CD14-positive monocyte (primary cell): Measurements from ENCODE around the gene PHC3. TPM values are rescaled to one million over a fixed set of nuclear protein-coding genes. Genes with fewer than 3 reads are reported as not detected.

Experiments
- DNase-seq, 3 donors: peaks; one replicate each; pipeline ENCODE4 v3.0.0-alpha.2; 2011 to 2022
- H2AFZ ChIP-seq: 2 replicates; pipeline ENCODE4 v1.6.0; 2012; ENCODE audit warnings: mild to moderate bottlenecking, low read depth, low read length, inconsistent platforms; ENCODE audit not compliant: insufficient read depth, poor library complexity, severe bottlenecking
- H3K27ac ChIP-seq, 2 donors: 1 replicate in 1 of 2; 2 replicates in 1 of 2; pipeline ENCODE4 v1.5.1; 2012 to 2013; ENCODE audit warnings: low read length in 2 of 2, control low read depth in 1 of 2, inconsistent platforms in 1 of 2, low read depth in 1 of 2, mild to moderate bottlenecking in 1 of 2
- H3K27me3 ChIP-seq, 2 donors: one replicate each; pipeline versions ENCODE4 v1.6.0 to v1.6.1; 2011 to 2013; ENCODE audit warnings: low read length in 2 of 2; ENCODE audit not compliant: control insufficient read depth in 2 of 2, insufficient read depth in 2 of 2
- H3K36me3 ChIP-seq, 2 donors: replicated peaks in 1 of 2; 1 replicate in 1 of 2; 2 replicates in 1 of 2; pipeline versions ENCODE4 v1.5.1 to v1.6.1; 2012 to 2013; ENCODE audit warnings: low read length in 2 of 2, control low read depth in 1 of 2, inconsistent platforms in 1 of 2, mild to moderate bottlenecking in 1 of 2; ENCODE audit not compliant: insufficient read depth in 2 of 2, control insufficient read depth in 1 of 2
- H3K4me1 ChIP-seq, 2 donors: 1 replicate in 1 of 2; 2 replicates in 1 of 2; pipeline versions ENCODE4 v1.5.1 to v1.6.1; 2012 to 2013; ENCODE audit warnings: low read length in 2 of 2, control low read depth in 1 of 2, inconsistent platforms in 1 of 2, mild to moderate bottlenecking in 1 of 2, moderate library complexity in 1 of 2; ENCODE audit not compliant: insufficient read depth in 2 of 2, control insufficient read depth in 1 of 2
- H3K4me2 ChIP-seq: replicated peaks from 2 replicates; pipeline ENCODE3; 2012; ENCODE audit warnings: low read length, moderate library complexity, mild to moderate bottlenecking; ENCODE audit not compliant: poor library complexity, severe bottlenecking; ENCODE audit errors: extremely low read depth
- H3K4me3 ChIP-seq, 3 experiments: fragments of 200-600 bp in 1 of 3; sonication (generic) in 1 of 3; replicated peaks in 1 of 3; 1 replicate in 2 of 3; 2 replicates in 1 of 3; pipeline ENCODE4 v1.5.1; 2011 to 2013; ENCODE audit warnings: low read length in 3 of 3, mild to moderate bottlenecking in 3 of 3, control low read depth in 2 of 3, low read depth in 2 of 3, inconsistent platforms in 1 of 3, moderate library complexity in 1 of 3
- H3K79me2 ChIP-seq: 2 replicates; pipeline ENCODE4 v1.6.0; 2012; ENCODE audit warnings: mild to moderate bottlenecking, control low read depth, inconsistent platforms, low read length, moderate library complexity; ENCODE audit not compliant: insufficient read depth
- H3K9ac ChIP-seq: 2 replicates; pipeline ENCODE4 v1.6.0; 2017; ENCODE audit warnings: low read length, mild to moderate bottlenecking; ENCODE audit not compliant: insufficient read depth, poor library complexity, severe bottlenecking
- H3K9me3 ChIP-seq, 2 donors: replicated peaks in 1 of 2; 1 replicate in 1 of 2; 2 replicates in 1 of 2; pipeline versions ENCODE4 v1.5.1 to v1.6.1; 2012 to 2013; ENCODE audit warnings: low read length in 2 of 2, control low read depth in 1 of 2; ENCODE audit not compliant: control insufficient read depth in 1 of 2, insufficient read depth in 1 of 2
- H4K20me1 ChIP-seq: 2 replicates; pipeline ENCODE4 v1.6.0; 2012; ENCODE audit warnings: mild to moderate bottlenecking, low read length, control low read depth, moderate library complexity; ENCODE audit not compliant: insufficient read depth
- H3K27ac Mint-ChIP-seq, 7 donors: one replicate each; pipeline ENCODE4 v1.8.0; 2020; ENCODE audit warnings: mild to moderate bottlenecking in 7 of 7, mixed read lengths in 7 of 7, moderate library complexity in 6 of 7, inconsistent platforms in 2 of 7
- H3K27me3 Mint-ChIP-seq, 3 donors: one replicate each; pipeline ENCODE4 v1.8.0; 2021 to 2022; ENCODE audit warnings: low read depth in 3 of 3, mild to moderate bottlenecking in 3 of 3, mixed read lengths in 3 of 3, moderate library complexity in 3 of 3, inconsistent platforms in 1 of 3
- H3K36me3 Mint-ChIP-seq, 2 donors: one replicate each; pipeline ENCODE4 v1.8.0; 2020; ENCODE audit warnings: mixed read lengths in 2 of 2, inconsistent platforms in 1 of 2, mild to moderate bottlenecking in 1 of 2
- H3K4me1 Mint-ChIP-seq: one replicate; pipeline ENCODE4 v1.8.0; 2020; ENCODE audit warnings: mild to moderate bottlenecking, mixed read lengths
- H3K4me3 Mint-ChIP-seq, 2 donors: one replicate each; pipeline ENCODE4 v1.8.0; 2020; ENCODE audit warnings: mild to moderate bottlenecking in 2 of 2, mixed read lengths in 2 of 2, moderate library complexity in 1 of 2
- H3K9me3 Mint-ChIP-seq, 7 donors: one replicate each; pipeline ENCODE4 v1.8.0; 2020 to 2022; ENCODE audit warnings: mixed read lengths in 7 of 7, mild to moderate bottlenecking in 6 of 7, moderate library complexity in 6 of 7, inconsistent platforms in 2 of 7
- CTCF ChIP-seq: fragments of 200-600 bp; IDR thresholded peaks from one replicate; pipeline ENCODE4 v1.8.0; 2022; ENCODE audit warnings: antibody characterized with exemption, mild to moderate bottlenecking
- WGBS: methylation state at CpG from one replicate; pipeline ENCODE4 v1.1.5; 2013; ENCODE audit warnings: missing lambda C conversion rate; ENCODE audit not compliant: insufficient coverage; 5-methylcytosine and 5-hydroxymethylcytosine counted together
- intact Hi-C, 2 donors: fragments of 100-400 bp; cut with micrococcal nuclease; formaldehyde crosslinking; loops; one replicate each; pipeline versions ENCODE4 v1.15.0 to v1.15.1; 2023
- polyA plus RNA-seq, 3 donors: library from polyadenylated mRNA; depleted of rRNA in 1 of 3; unstranded in 2 of 3; stranded (reverse) in 1 of 3; fragments of 300-500 nt in 2 of 3; fragments of >200 nt in 1 of 3; fragmentation: Illumina TruSeq in 2 of 3; gene quantifications; 1 replicate in 2 of 3; 2 replicates in 1 of 3; pipeline ENCODE4 v1.2.3, GENCODE V29; 2012 to 2021

Gene PHC3
- polyA plus RNA-seq, 3 donors = 7.5 to 26.1 (median 12.6) TPM

DNA sequence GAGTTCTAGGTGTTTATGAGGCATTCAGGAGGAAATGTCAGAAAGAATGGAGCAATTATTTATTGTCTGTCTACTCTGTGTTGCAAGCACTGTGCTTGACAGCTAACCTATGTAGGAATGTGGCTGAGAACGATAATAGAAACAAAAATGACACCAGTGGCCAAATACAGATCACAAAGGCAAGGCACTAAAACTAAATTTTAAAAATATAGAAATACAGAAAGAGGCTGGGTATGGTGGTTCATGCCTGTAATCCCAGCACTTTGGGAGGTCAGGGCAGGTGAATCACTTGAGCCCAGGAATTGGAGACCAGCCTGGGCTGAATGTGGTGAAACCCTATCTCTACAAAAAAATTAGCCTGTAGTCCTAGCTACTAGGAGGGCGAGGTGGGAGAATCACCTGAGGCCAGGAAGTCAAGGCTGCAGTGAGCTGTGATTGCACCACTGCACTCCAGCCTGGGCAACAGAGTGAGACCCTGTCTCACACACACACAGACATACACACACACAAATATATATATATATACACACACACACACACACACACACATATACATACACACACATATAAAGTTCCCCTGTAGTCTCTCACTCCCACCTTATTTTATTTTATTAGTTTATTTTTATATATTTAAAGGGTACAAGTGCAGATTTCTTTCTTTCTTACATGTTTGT is 46.7 kb upstream of the PHC3 start:
- Histone ChIP-seq H2AFZ (no peak overlapping the region), H3K27ac (no peak overlapping the region), H3K36me3 (no peaks in the 10 kb centered on the region), H3K9me3 (no peaks in the 10 kb centered on the region), H3K79me2 (peaks cover 5% of the 10 kb centered on the region), H3K4me2 (no peak overlapping the region), H4K20me1 (no peaks in the 10 kb centered on the region), H3K9ac (no peak overlapping the region), H3K4me1 (peaks cover 4 to 5% of the 10 kb centered on the region in 2 donors), H3K27me3 (no peaks in the 10 kb centered on the region), H3K4me3 (no peak overlapping the region)
- Mint-ChIP-seq H3K9me3 (no peaks in the 10 kb centered on the region), H3K36me3 (peaks cover 0 to 2% of the 10 kb centered on the region in 2 donors), H3K4me3 (no peak overlapping the region), H3K4me1 (peaks cover 13% of the 10 kb centered on the region), H3K27ac (no peak overlapping the region), H3K27me3 (peaks cover 0 to 2% (median 0%) of the 10 kb centered on the region in 3 donors)
- no CpG with 5 or more reads among the region's 2 CpGs for WGBS
- no peak for TF ChIP-seq CTCF
- intact Hi-C loops = loop anchor here in 1 of 2 donors (10.0 kb wide), 1 partner anchor 127 kb away; the partner anchor contains the start of gene SKIL
- DNase-seq = no peak

GRCh38 chr3:170226426-170226960 is 45.0 kb upstream of the PHC3 start:
- Histone ChIP-seq H3K4me2 (no peak overlapping the region), H3K4me3 (no peak overlapping the region), H3K9ac (no peak overlapping the region), H3K9me3 (no peaks in the 10 kb centered on the region), H4K20me1 (no peaks in the 10 kb centered on the region), H3K36me3 (no peaks in the 10 kb centered on the region), H3K27ac (no peak overlapping the region), H3K27me3 (no peaks in the 10 kb centered on the region), H2AFZ (no peak overlapping the region), H3K79me2 (peaks cover 5% of the 10 kb centered on the region), H3K4me1 (peaks cover 11 to 14% of the 10 kb centered on the region in 2 donors)
- no peak overlapping the region for H3K4me3 Mint-ChIP-seq
- H3K9me3 Mint-ChIP-seq = no peaks in the 10 kb centered on the region
- H3K27ac Mint-ChIP-seq = no peak overlapping the region
- no peak for TF ChIP-seq CTCF
- H3K27me3 Mint-ChIP-seq = peaks cover 0 to 2% (median 0%) of the 10 kb centered on the region in 3 donors
- H3K36me3 Mint-ChIP-seq = no peaks in the 10 kb centered on the region
- peaks cover 19% of the 10 kb centered on the region for H3K4me1 Mint-ChIP-seq
- no CpG with 5 or more reads among the region's 1 CpG for WGBS
- no peak for DNase-seq
- intact Hi-C loops = loop anchor here in 1 of 2 donors (10.0 kb wide), 1 partner anchor 128 kb away; the partner anchor contains the start of gene SKIL
